DMS114 treated with DMSO at 0.1 percent for 48 hours (cell line): ENCODE results near the gene MYLK2.

ENCODE experiments used
- DNase-seq: peaks from one replicate; lab custom pipeline; 2025; ENCODE audit not compliant: unreplicated experiment; lab: John Stamatoyannopoulos, UW

MYLK2 gene

GRCh38 chr20:31870726-31871617 is 51.8 kb downstream of the MYLK2 start:
- no peak for DNase-seq

DNA sequence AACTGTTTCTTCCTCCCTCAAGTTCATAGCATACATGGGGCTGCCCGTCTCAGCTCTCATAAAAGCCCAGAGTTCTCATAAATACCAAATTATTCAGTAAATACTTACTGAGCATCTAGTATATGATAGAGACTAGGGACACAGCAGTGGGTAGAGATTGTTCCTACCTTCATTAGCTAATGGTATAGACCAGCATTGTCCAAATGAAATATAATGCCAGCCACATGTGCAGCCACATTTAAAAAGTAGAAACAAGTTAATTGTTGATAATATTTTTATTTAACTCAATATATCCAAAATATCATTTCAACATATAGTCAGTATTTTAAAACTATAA is 52.4 kb downstream of the MYLK2 start:
- DNase-seq: no peak

- DNase-seq: no peak
These were observed 53.2 kb downstream of the MYLK2 start for GRCh38 chr20:31872406-31872805.

DNA sequence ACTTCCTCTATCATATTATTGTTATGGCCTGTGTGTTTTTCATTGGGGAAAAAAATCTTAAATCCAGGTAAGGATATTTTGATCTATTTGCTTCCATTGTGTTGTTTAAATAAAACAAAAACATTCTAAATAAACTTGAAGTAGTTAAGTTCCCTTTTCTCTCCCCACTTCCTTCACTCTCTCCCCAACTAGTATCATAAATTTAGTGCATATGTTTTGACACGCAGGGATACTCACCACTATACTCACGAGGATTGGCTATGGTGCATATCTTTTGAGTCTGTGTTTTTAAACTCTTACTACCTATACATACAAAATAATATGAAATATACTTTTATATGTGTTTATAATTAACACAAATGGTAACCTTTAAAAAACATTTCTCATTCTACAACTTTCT is 56.5 kb downstream of the MYLK2 start:
- no peak for DNase-seq

GRCh38 chr20:31877684-31878083 is 58.5 kb downstream of the MYLK2 start:
- no peak for DNase-seq

DNA sequence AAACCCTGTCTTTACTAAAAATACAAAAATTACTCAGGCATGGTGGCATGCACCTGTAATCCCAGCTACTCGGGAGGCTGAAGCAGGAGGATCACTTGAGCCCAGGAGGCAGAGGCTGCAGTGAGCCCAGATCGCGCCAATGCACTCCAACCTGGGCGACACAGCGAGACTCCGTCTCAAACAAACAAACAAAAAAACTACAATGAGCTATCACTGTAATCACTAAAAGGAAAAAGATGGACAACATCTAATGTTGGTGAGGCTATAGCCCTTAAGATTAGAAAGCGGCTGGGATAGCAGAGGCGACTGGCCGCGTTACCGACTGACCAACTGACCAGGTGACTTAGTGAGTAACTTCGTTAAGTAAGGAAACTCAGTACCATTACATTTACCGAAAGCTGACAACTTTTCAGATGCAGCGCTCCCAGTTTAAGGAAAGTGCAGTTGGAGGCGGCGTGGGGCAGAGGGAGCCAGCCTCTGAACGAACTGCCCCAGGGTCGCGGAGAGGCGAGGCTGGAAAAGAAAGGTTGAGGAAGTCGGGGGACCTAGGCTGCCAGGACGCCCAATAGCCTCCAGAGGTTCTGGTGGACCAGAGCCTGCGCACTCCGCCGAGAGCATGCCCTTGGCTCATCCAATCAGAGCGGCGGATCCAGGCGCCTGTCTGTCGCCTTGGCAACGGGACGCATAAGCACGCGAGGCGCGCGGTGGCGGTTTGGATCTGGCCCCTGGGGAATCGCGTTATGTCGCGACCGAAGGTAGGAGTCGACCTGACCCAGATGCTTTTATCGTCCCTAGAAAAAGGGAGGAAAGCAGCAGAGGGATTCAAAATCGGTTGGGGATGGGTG is 60.2 kb downstream of the MYLK2 start:
- DNase-seq: peak; percentile 88

- DNase-seq: no peak
These were observed 62.8 kb downstream of the MYLK2 start for GRCh38 chr20:31881945-31882344.

DNA sequence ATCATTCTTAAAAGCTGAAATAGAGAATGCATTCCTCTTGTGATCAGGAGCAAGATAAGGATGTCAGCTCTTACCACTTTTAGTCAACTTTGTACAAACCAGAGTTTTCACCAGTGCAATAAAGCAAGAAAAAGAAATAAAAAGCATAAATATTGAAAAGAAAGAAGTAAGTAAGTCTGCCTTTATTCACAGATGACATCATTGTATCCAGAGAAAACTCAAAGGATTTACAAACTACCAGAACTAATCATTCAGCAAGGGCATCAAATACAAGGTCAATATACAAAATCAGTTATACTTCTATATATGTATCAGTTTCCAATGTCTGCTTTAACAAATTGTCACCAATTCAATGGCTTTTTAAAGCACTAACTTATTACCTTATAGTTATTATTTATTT is 64.7 kb downstream of the MYLK2 start:
- DNase-seq: no peak
